H1 (cell line): ENCODE results near the gene NF1. TPM values are rescaled to one million over a fixed set of nuclear protein-coding genes. Genes with fewer than 3 reads are reported as not detected.

Experiments used
- ASH2L ChIP-seq: fragments of 200-600, 300-600 bp; sonication (generic); IDR thresholded peaks from one replicate; pipeline ENCODE4 v1.7.1; 2017; ENCODE audit warnings: low read length
- BACH1 ChIP-seq: IDR thresholded peaks from 2 replicates; pipeline ENCODE4 v1.6.1; 2012; ENCODE audit warnings: low read length, improper control_type of control experiment
- CHD2 ChIP-seq: IDR thresholded peaks from 2 replicates; pipeline ENCODE4 v1.6.1; 2012; ENCODE audit warnings: low read length, improper control_type of control experiment
- CHD7 ChIP-seq: fragments of 300-600 bp; sonication (generic); IDR thresholded peaks from 2 replicates; pipeline ENCODE4 v1.7.1; 2012; ENCODE audit warnings: low read length, moderate library complexity, mild to moderate bottlenecking, inconsistent platforms; ENCODE audit not compliant: insufficient replicate concordance
- EP300 ChIP-seq, 2 experiments: IDR thresholded peaks; 1 replicate in 1 of 2; 2 replicates in 1 of 2; pipeline ENCODE4 v1.6.1; 2011 to 2012; ENCODE audit warnings: low read depth in 2 of 2, low read length in 2 of 2, mild to moderate bottlenecking in 2 of 2, borderline replicate concordance in 1 of 2, inconsistent platforms in 1 of 2, moderate library complexity in 1 of 2
- GABPA ChIP-seq: IDR thresholded peaks from 2 replicates; pipeline ENCODE4 v1.6.1; 2011; ENCODE audit warnings: mild to moderate bottlenecking, low read length, moderate library complexity, borderline replicate concordance; ENCODE audit not compliant: insufficient read depth
- KDM1A ChIP-seq: fragments of 200-600, 300-600 bp; sonication (generic); IDR thresholded peaks from 2 replicates; pipeline ENCODE4 v1.7.1; 2016; ENCODE audit warnings: mild to moderate bottlenecking, low read length, borderline replicate concordance
- SAP30 ChIP-seq: fragments of 300-600 bp; sonication (generic); IDR thresholded peaks from 2 replicates; pipeline ENCODE4 v1.7.1; 2012; ENCODE audit warnings: low read length, moderate library complexity, mild to moderate bottlenecking, inconsistent platforms; ENCODE audit not compliant: insufficient read depth, insufficient replicate concordance
- SIX5 ChIP-seq: IDR thresholded peaks from 2 replicates; pipeline ENCODE4 v1.6.1; 2011; ENCODE audit warnings: mild to moderate bottlenecking, low read depth, low read length
- SRF ChIP-seq: IDR thresholded peaks from 2 replicates; pipeline ENCODE4 v1.6.1; 2011; ENCODE audit warnings: mild to moderate bottlenecking, low read depth, low read length, moderate library complexity
- TAF1 ChIP-seq: IDR thresholded peaks from 2 replicates; pipeline ENCODE4 v1.6.1; 2011; ENCODE audit warnings: mild to moderate bottlenecking, low read depth, low read length
- TBP ChIP-seq: IDR thresholded peaks from 2 replicates; pipeline ENCODE4 v1.6.1; 2011; ENCODE audit warnings: low read depth, low read length, improper control_type of control experiment
- polyA plus RNA-seq, 7 experiments: library from polyadenylated mRNA; depleted of rRNA in 3 of 7; stranded (reverse) in 5 of 7; unstranded in 2 of 7; fragments of >200 nt in 5 of 7; fragments of 200-250 nt in 2 of 7; gene quantifications; 1 replicate in 5 of 7; 2 replicates in 1 of 7; 4 replicates in 1 of 7; pipeline versions ENCODE4 v1.2.1 to v1.2.3, GENCODE V29; 2011 to 2013; ENCODE audit warnings: missing spikeins in 2 of 7, mixed read lengths in 2 of 7
- total RNA-seq: library from RNA; stranded (reverse); fragmentation: NEBNext Ultra II Directional; extraction: Animal tissue kit (Norgen Biotek cat#: 25700); gene quantifications from 2 replicates; pipeline ENCODE4 v1.2.1, GENCODE V29; 2021

Gene NF1
- total and polyA plus RNA-seq, 2 of the 8 experiments (the other 6 are each of a cell fraction or from before 2014, with no cell fraction given): 19.3 to 29.6 TPM

GRCh38 chr17:31294231-31294630 lies 199.5 kb downstream of the NF1 start (continued):
- no peak for TF ChIP-seq CHD7
- no peak for TF ChIP-seq SAP30
- no peak for TF ChIP-seq BACH1
- TF ChIP-seq SRF: no peak
- TF ChIP-seq TBP: no peak
- TF ChIP-seq GABPA: no peak
- no peak for TF ChIP-seq KDM1A
- no peak for TF ChIP-seq ASH2L
- no peak for TF ChIP-seq CHD2
- no peak for TF ChIP-seq EP300 (IDR thresholded peaks at IDR 0.05; ENCODE audit: borderline replicate concordance in 1 of 2, low read depth in 2 of 2, low read length in 2 of 2)
- no peak for TF ChIP-seq TAF1
- TF ChIP-seq SIX5: no peak
